Measurements from ENCODE around the gene IFIT2. TPM values are rescaled to one million over a fixed set of nuclear protein-coding genes. Genes with fewer than 3 reads are reported as not detected.

IFIT2 gene
- total RNA-seq, 1 donor from 2014 or later: 3.6 TPM

DNA sequence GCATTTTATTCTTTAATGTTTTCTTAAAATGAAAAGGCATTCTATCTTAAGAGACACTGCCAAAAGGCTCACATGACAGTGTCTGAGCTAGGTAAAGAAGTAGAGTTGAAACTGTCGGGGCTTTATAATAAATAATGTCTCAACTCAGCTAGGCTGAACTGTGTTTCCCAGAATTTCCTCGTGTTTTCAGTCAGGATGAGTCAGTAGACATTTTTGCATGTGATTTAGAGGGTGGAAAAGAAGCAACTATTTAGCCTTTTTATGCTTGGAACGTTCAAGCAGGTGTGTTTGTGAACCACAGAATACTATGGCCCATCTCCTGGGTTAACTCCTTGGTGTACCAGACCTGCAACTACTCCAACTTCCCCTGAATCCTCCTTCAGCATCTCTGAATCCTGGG lies 26.9 kb upstream of the IFIT2 start:
- Mint-ChIP-seq H3K27ac (peak overlapping the region; percentile 73), H3K4me1 (peaks cover 53% of the 10 kb centered on the region), H3K27me3 (ENCODE audit: low read depth) (no peaks in the 10 kb centered on the region), H3K36me3 (no peaks in the 10 kb centered on the region), H3K9me3 (peaks cover 4% of the 10 kb centered on the region), H3K4me3 (no peak overlapping the region)
- no peak for DNase-seq (ENCODE audit: low spot score in 2 of 2, unreplicated experiment in 2 of 2)
- TF ChIP-seq, protein P1, sequence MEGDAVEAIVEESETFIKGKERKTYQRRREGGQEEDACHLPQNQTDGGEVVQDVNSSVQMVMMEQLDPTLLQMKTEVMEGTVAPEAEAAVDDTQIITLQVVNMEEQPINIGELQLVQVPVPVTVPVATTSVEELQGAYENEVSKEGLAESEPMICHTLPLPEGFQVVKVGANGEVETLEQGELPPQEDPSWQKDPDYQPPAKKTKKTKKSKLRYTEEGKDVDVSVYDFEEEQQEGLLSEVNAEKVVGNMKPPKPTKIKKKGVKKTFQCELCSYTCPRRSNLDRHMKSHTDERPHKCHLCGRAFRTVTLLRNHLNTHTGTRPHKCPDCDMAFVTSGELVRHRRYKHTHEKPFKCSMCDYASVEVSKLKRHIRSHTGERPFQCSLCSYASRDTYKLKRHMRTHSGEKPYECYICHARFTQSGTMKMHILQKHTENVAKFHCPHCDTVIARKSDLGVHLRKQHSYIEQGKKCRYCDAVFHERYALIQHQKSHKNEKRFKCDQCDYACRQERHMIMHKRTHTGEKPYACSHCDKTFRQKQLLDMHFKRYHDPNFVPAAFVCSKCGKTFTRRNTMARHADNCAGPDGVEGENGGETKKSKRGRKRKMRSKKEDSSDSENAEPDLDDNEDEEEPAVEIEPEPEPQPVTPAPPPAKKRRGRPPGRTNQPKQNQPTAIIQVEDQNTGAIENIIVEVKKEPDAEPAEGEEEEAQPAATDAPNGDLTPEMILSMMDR (IDR thresholded peaks at IDR 0.05; ENCODE audit: unreplicated experiment): no peak

DNA sequence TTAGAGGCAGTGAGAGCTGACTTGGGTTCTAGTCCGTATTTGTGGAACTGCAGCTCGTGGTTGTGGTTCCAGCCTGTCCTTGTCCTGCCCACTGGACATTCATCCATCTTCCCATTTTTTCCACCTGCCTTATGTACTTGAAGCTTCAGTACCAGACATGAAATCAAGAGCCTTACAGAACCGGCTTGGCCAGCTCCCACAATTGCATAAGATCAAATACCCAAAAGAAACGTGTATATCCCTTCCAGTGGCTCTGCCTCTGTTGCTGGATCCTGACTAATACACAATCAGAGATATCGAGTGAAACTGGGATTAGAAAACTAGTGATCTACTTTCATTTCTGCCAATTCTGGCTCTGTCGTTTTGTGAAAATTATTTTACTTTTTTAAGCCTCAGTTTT lies 26.5 kb upstream of the IFIT2 start:
- H3K4me1 Mint-ChIP-seq: peaks cover 55% of the 10 kb centered on the region
- TF ChIP-seq, protein P1 (IDR thresholded peaks at IDR 0.05; ENCODE audit: unreplicated experiment): no peak
- H3K4me3 Mint-ChIP-seq: no peak overlapping the region
- peaks cover 4% of the 10 kb centered on the region for H3K9me3 Mint-ChIP-seq
- H3K27me3 Mint-ChIP-seq (ENCODE audit: low read depth): no peaks in the 10 kb centered on the region
- no peak for DNase-seq (ENCODE audit: low spot score in 2 of 2, unreplicated experiment in 2 of 2)
- no peaks in the 10 kb centered on the region for H3K36me3 Mint-ChIP-seq
- H3K27ac Mint-ChIP-seq: peak overlapping the region; percentile 73

- no peak for DNase-seq (ENCODE audit: low spot score in 2 of 2, unreplicated experiment in 2 of 2)
- TF ChIP-seq, protein P1 (IDR thresholded peaks at IDR 0.05; ENCODE audit: unreplicated experiment): no peak
- H3K36me3 Mint-ChIP-seq: no peaks in the 10 kb centered on the region
- peaks cover 62% of the 10 kb centered on the region for H3K4me1 Mint-ChIP-seq
- H3K27me3 Mint-ChIP-seq (ENCODE audit: low read depth): no peaks in the 10 kb centered on the region
- H3K4me3 Mint-ChIP-seq: no peak overlapping the region
- no peaks in the 10 kb centered on the region for H3K9me3 Mint-ChIP-seq
- peak overlapping the region; percentile 96 for H3K27ac Mint-ChIP-seq
Observed at GRCh38 chr10:89278034-89278535, 23.8 kb upstream of the IFIT2 start.

- peaks cover 67% of the 10 kb centered on the region for H3K4me1 Mint-ChIP-seq
- TF ChIP-seq, protein P1 (IDR thresholded peaks at IDR 0.05; ENCODE audit: unreplicated experiment): no peak
- H3K27ac Mint-ChIP-seq: peak overlapping the region; percentile 70
- no peak overlapping the region for H3K4me3 Mint-ChIP-seq
- H3K9me3 Mint-ChIP-seq: no peaks in the 10 kb centered on the region
- H3K36me3 Mint-ChIP-seq: no peaks in the 10 kb centered on the region
- DNase-seq (ENCODE audit: low spot score in 2 of 2, unreplicated experiment in 2 of 2): no peak
- H3K27me3 Mint-ChIP-seq (ENCODE audit: low read depth): no peaks in the 10 kb centered on the region
Observed at GRCh38 chr10:89278900-89279392, 22.9 kb upstream of the IFIT2 start.

- Mint-ChIP-seq H3K4me1 (peaks cover 67% of the 10 kb centered on the region), H3K36me3 (no peaks in the 10 kb centered on the region), H3K4me3 (no peak overlapping the region), H3K27me3 (ENCODE audit: low read depth) (no peaks in the 10 kb centered on the region), H3K27ac (peak overlapping the region; percentile 70), H3K9me3 (no peaks in the 10 kb centered on the region)
- DNase-seq (ENCODE audit: low spot score in 2 of 2, unreplicated experiment in 2 of 2): no peak
- TF ChIP-seq, protein P1 (IDR thresholded peaks at IDR 0.05; ENCODE audit: unreplicated experiment): no peak
Observed at GRCh38 chr10:89279421-89279869, 22.4 kb upstream of the IFIT2 start.

Measured in mesothelial cell of epicardium (in vitro differentiated cells).